ENCODE data around the gene TSPOAP1.

DNA sequence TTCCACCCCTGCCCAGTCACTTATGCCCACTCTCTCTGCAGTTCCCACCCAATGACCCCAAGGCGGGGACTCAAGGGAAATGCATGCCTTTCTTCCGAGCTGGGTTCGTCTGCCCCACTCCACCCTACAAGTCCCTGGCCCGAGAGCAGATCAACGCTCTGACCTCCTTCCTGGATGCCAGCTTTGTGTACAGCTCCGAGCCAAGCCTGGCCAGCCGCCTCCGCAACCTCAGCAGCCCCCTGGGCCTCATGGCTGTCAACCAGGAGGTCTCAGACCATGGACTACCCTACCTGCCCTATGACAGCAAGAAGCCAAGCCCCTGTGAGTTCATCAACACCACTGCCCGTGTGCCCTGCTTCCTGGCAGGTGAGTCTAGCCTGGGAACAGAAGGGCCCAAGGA lies 76.5 kb downstream of the TSPOAP1 start:
- TF ChIP-seq CTCF (conservative IDR thresholded peaks at IDR 0.05; ENCODE audit: low read length): no peak
- no peak for TF ChIP-seq EZH2phosphoT487 (IDR thresholded peaks at IDR 0.05; ENCODE audit: borderline replicate concordance)
